PC-3 (cell line): Measurements from ENCODE around the gene RARRES2.
"Not testable (repeated sequence)": the region's sequence is repeated elsewhere in the genome, so short reads cannot be mapped to it uniquely, and the experiment has no call there.

ENCODE experiments used
- EZH2 ChIP-seq: fragments of 300-600 bp; sonication (generic); IDR thresholded peaks from one replicate; pipeline ENCODE4 v1.6.1; 2017; ENCODE audit warnings: antibody characterized with exemption, mild to moderate bottlenecking, low read length; ENCODE audit not compliant: unreplicated experiment
- EZH2phosphoT487 ChIP-seq: fragments of 300-600 bp; sonication (generic); IDR thresholded peaks from 2 replicates; pipeline ENCODE4 v1.6.1; 2018; ENCODE audit warnings: mild to moderate bottlenecking, antibody characterized with exemption, low read length, borderline replicate concordance
- TF ChIP-seq, protein P1 (sequence below): fragments of 300-600 bp; sonication (generic); conservative IDR thresholded peaks from 2 replicates; pipeline ENCODE4 v1.5.1; 2017; ENCODE audit warnings: antibody characterized with exemption, low read depth, mild to moderate bottlenecking, low read length

GRCh38 chr7:150304499-150305258, 36.8 kb downstream of the RARRES2 start:
- TF ChIP-seq, protein P1, sequence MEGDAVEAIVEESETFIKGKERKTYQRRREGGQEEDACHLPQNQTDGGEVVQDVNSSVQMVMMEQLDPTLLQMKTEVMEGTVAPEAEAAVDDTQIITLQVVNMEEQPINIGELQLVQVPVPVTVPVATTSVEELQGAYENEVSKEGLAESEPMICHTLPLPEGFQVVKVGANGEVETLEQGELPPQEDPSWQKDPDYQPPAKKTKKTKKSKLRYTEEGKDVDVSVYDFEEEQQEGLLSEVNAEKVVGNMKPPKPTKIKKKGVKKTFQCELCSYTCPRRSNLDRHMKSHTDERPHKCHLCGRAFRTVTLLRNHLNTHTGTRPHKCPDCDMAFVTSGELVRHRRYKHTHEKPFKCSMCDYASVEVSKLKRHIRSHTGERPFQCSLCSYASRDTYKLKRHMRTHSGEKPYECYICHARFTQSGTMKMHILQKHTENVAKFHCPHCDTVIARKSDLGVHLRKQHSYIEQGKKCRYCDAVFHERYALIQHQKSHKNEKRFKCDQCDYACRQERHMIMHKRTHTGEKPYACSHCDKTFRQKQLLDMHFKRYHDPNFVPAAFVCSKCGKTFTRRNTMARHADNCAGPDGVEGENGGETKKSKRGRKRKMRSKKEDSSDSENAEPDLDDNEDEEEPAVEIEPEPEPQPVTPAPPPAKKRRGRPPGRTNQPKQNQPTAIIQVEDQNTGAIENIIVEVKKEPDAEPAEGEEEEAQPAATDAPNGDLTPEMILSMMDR = not testable (repeated sequence)
- TF ChIP-seq EZH2, EZH2phosphoT487: not testable (repeated sequence)
